ENCODE results near the gene VWC2.
A peak's percentile ranks its signal among the peaks of the same experiment; 100 is the strongest.

Gene VWC2

DNA sequence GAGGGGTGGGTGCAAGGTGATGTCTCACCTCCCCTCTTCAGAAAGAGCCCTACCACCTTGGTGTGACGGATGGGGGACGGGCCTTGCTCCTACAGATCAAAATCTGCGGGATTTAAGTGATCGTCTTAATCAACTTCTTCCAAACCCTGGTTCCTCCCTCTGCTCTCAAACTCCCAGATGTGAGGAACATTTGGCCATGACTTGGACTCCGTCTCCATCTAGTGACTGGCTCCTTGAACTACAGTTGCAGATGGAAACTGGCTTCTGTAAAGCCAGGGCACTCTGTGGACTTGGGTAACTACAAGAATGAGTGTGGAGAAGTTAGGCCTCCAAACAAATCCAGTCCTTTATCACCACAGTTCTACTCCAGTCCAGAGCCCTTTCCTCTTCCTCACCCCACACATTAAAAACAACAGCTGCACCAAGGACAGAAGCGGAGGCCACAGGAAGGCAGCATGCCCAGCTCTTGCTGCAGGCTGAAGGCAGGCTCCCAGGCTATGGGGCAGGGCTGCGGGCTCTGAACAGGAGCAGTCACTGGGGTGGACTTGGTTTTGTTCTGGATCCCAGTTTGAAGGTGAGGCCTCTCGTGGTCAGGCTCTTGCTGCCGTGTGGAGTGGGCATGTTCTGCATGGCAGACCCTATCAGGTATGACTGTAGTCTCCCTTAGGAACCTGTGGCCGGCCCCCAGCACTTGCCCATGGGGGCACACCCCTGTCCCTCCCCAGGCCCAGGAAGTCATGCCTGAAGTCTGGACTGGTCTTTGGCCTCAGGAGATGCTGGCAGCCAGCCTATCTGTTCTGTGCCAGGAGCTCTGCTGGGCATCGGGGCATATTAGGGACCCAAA, 79.4 kb downstream of the VWC2 start:
- peak; percentile 9 for DNase-seq

DNA sequence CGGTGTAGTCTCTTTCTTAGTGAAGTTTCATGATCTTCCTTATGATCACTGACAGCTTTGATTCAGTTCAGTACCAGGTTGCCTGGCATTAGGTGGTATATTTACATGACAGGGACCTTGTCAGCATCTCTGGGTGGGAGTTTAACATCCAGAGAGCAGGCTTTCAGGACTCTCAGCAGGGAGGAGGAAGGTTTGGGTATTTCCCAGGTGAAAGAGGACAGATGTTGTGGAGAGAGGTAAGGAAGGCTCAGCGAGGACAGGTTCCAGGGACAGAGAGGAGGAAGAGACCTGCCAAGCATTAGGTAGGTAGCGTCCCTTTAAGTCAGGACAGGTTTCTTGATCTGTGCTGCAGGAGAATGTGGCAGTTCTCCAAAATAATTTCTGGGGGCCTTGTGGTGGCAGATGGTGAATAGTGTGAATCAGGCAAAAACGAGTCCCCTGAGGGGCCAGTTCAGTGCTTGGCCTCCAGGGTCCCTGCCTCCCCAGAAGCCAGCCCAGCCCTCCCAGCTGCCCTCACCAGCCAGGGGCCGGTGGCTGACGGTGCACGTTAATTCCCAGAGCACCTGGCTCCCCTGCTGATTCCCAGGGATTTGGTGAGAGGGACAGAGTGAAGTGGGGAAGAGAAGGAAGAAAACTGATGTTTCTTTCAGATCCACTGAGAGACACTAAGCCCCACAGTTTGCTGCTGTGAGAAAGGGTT, 82.0 kb downstream of the VWC2 start:
- DNase-seq, result no peak

DNA sequence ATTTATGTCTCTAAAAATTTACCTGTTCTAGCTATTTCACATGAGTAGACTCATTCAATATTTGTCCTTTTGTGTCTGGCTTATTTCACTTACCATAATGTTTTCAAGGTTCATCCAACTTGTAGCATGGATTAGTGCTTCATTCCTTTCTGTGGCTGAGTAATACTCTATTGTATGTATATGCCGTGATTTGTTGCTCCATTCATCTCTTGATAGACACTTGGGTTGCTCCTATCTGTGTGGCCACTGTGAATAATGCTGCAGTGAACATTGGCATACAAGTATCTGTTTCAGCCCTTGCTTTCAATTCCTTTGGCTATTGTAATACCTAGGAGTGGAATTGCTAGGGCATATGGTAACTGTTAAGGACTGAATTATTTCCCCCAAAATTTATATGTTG, 86.9 kb downstream of the VWC2 start:
- no peak for DNase-seq

DNA sequence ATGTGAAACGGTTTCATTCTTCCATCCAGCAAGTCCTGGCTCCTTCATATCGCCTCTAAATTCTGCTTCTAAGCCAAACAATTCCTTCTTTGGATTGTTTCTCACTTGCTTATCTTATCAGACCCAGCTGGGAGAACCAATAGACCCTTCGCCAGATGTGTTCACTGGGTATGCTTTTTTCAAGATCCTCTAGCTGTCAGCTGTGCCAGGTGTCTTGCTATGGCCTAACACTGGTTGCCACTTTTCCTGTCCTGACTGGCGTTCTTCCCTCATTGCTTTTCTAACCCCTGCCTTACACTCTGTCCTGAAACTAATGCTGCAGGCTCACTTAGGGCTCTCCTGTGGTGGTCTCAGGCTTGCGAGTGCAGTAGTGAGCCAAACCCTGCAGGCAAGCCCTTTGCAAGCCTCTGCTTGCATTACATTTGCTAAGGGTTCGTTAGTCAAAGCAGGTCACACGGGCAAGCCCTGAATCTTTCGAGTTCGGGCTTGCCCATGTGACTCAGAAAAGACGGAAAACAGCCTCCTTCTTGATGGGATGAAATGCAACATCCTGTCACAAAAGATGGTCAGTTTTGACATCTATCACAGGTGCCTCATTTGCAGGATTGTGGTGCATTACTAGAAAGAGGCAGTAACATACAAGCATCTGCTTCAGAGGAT, 92.8 kb downstream of the VWC2 start:
- DNase-seq, result no peak

DNA sequence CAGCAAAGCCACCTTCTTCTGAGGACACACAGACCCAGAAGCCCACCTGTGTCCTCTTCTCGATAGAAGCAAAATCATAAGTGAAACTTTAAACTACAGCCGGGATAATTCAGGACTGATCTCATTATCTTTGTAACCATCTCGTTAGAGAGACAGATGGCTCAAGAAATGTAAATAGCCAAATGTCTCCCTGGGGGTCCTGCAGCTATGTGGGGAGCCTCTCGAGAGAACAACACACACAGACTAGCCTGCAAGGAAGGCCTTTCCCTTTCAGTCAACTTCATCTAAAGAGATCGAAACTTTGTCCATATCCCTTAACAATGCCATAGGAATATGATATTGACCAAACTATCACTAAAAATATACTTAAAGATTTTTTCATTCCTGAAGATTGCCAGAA, 93.5 kb downstream of the VWC2 start:
- no peak for DNase-seq

DNA sequence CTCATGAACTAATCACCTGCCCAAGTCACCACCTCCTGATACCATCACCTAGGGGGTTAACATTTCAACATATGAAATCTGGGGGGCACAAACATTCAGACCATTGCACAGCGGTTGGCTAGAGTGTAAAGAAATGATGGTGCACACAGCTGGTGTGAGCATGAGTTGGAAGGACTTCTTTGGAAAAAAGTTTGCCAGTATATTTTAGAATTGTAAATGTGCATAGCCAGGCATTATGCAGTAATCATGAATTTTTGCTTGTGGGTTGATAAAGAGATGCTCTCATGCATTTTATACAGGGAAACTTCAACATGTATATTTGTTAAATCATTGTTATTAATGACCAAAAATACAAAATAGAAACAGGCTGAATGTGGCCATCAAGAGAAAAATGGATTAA, 100.0 kb downstream of the VWC2 start:
- no peak for DNase-seq

DNA sequence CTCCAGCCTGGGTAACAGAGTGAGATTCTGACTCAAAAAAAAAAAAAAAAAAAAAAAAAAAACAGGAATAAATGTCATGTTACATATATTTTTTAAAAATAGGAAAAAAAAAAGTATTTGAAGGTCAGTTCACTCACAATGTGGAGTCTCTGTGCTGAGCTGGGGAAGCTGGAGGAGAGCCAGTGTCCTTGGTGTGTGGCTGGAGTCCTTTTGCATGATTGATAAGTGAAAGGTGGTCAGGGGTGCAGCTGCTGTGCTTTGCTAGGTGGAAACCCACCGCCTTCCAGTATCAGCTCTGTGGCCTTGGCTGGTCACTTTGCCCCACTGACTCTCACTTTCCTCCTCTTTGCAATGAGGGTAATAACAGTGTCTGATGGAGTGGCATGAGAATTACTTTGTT, 101.9 kb downstream of the VWC2 start:
- DNase-seq, result no peak

DNA sequence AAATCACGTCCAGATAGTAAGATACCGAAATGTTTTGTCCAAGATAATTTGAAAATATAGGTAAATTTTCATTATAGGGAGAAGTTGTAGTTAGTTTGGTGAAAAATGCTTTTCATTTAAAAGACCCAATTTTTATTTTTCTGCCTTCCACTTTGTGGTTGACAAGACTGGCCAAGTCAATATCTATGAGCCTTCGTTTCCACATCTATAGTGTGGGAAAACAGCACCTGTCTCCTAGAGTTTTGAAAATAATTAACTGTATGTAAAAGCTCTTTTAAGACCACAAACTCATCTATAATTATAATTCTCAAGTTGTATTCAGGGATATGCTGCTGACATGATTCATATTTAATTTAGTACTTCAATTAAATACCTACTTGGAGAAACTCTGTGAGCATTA, 102.8 kb downstream of the VWC2 start:
- no peak for DNase-seq

DNA sequence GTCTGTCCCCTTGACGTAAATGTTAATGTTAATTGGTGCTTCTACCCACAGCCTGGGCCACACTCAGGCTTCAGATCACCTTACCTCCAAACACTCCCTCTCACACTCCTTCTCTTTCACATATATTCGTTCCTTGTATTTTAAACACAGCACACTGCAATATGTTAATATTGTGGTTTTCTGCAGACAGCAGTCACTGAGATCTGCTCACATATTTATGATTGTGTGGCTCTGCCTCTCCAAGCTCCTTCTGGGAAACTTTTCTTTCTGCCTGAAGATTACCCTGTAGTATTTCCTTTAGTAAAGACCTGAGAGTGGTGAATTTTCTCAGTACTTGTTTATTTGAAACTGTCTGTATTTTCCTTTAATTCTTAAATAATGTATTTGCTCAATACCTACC, 104.7 kb downstream of the VWC2 start:
- DNase-seq, result no peak

DNA sequence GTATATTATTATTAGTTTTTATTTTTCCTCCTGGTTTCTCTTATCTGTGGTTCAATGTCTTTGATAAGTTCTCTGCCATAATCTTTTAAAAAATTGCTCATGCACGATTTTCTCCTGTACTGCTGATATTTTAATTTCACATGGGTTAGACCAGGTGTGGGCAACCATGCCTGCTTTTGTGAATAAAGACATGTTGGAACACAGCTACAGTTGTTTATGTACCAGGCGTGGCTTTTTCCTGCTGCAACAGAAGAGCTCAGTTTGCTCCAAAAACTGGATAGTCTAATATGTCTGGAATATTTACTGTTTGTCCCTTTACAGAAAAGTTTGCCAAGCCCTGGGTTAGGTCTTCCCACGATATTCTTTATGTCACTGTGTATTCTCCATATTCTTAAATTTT, 105.2 kb downstream of the VWC2 start:
- no peak for DNase-seq

DNA sequence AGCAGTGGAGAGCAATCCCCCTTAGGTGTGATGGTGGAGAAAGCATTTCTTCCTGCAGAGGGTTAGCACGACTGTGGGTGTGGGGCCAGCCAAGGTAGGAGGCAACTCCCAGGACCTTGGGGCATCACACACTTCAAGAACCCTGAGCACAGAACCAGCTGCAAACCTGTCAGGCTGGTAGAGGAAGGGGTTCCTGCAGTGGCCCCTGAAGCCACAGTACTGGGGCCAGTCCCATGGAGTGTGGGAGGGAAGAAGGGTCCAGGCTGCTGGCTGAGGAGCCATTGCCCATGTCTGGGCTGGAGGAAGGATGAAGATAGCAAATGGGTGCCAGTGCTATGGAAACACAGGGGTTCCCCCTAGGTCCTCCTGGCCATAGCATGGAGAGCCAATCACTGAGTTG, 110.5 kb downstream of the VWC2 start:
- no peak for DNase-seq

DNA sequence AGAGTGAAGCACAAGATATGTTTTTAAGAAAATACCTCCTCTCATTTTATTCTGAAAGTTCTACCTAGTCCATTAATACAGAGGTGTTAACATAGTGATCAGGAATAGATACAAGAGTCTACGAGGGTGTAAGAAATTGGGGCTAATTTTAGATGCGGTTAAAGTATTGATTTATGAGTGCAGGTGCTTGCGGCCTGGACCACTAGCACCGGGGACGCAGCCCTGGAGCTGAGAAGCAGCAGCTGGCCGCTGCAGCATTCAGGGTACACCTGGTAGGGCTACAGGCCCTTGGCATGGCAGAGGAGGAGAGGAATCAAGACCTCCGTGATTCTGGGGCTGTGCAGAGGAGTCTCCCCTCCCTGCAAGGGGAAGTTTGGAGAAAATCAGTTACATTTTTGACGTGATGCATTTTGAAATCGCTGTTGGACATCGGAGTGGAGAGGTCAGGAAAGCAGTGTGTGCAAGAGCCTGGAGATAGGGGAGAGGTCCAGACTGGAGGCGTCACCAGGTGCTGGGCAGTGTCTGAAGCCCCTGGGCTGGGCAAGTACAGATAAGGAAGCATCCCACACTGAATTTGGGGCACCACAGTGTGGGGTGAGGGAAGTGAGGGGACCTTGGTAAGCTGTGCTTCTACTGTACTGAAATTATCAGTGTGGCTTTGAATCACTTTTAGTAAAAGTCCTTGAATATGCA, 112.3 kb downstream of the VWC2 start:
- no peak for DNase-seq

DNA sequence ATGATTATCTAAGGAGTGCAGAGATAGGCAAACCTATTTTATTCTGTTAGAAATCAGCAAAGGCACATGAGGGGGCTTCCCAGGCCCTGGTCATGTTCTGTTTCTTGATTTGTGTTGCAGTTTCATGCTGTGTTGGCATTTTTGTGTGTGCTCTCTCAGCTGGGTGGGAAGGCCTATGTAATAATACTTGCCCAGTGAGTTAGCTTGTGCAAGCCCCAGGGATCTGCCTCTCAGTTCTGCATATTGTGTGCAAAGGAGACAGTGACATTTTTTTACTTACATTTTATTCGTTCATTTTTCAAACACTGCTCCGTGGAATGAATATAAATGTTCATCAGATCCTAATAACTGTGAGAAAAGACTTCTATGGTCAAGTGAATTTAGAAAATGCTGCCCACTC, 119.0 kb downstream of the VWC2 start:
- DNase-seq, result no peak

DNA sequence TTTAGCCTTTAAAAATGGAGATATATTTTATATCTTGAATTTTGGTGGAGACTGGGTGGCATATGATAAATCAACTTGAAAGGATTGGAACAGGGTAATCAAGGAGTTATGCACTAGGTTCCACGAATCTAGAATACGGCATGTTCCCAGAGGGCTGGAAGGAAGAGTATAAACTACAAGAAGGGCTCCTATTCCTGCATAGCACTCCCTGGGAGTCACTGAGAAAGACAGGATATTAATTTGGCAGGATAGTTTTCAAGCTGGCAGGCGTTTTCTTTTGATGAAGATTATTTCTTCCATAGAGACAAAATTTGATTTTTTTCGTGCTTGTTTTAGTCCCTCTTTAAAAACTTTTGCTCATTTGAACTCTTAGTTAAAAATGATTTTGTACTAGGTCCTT, 119.7 kb downstream of the VWC2 start:
- no peak for DNase-seq

DNA sequence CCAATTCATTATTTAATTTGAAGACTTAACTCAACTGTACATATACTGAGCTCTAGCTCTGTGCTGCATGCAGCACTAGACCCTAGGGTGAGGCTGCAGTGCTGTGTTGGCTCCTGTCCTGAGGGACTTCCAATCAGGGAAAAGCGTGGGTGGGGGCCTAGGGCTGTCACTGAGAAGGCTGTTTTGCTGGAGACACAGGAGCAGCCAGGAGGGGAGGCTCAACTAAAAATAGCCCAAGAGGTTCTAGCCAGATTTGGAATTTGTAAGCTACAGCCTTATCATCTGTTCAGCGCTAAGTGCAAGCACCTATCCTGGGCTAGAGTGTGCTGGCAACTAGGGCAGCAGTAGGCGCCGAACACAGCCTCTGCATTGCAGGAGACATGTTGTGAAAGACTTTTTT, 121.1 kb downstream of the VWC2 start:
- DNase-seq, result no peak

DNA sequence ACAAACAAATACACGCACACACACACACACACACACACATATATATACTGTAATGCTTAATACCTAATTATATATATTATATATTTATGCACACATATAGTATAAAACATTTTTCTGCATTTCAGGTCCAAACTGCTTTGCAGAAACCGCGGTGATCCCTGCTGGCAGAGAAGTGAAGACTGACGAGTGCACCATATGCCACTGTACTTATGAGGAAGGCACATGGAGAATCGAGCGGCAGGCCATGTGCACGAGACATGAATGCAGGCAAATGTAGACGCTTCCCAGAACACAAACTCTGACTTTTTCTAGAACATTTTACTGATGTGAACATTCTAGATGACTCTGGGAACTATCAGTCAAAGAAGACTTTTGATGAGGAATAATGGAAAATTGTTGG, 138.5 kb downstream of the VWC2 start:
- no peak for DNase-seq

DNA sequence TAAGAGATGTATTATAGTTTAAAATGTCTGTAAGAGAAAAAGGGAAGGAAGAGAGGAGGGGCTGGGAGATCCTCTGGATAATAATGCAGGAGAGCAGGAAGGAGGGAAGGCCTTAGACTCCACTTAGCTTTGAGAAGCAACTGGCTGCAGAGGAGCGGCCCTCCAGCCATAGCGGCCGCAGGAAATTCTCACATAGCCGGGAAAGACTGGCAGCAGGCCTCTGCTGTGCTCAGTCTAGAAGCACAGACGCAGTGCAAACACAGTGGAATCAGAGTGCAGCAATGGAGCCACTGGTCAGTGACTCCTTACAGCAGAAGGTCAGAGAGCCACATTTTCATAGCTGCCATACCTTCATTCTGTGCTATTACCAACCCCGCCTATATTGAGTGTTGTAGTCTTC, 153.3 kb downstream of the VWC2 start:
- no peak for DNase-seq

DNA sequence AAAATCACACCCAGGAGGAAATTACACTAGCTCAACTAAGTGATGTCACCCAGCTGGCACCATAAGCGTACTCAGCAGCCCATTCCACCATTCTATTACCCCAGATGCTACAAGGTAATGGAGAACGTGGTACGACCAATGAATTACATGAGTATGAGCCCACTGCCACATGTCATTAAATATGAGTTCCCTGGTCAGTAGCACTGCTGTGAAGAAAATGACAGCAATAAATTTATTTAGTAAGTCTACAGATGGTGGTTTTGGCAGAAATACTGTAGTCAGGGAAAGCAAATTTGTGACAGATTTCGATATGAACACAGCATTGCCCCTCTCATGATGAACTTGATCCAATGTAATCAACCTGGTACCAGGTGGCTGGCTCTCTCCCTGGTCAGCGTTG, 154.2 kb downstream of the VWC2 start:
- no peak for DNase-seq

DNA sequence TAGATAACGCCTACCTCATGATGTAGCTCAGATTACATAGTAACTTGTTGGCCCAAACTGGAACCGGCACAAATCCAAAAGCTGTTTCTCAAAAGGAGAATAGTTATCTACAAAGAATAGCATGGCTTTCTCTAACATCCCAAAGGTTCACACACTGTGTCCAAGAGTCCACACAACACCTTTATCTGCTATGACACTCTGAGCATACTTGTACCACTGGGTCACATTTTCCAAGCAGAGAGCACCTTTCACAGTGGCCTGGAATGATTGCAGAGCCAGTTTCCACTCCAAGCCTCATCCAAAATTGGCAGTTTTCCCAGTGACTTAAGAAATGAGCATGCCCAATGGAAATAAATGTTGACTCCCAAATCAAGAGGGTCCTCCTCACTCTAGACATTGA, 155.3 kb downstream of the VWC2 start:
- DNase-seq, result no peak

DNA sequence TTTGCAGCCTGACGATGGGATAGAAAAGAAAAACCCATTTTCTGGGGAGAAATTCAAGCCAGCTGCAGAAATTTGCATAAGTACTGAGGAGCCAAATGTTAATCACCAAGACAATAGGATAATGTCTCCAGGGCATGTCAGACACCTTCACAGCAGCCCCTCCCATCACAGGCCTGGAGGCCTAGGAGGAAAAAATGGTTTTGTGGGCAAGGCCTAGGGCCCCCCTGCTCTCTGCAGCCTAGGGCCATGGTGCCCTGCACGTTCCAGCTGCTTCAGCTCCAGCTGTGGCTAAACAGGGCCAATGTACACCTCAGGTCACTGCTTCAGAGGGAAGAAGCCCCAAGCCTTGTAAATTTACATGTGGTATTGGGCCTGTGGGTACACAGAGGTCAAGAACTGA, 158.2 kb downstream of the VWC2 start:
- DNase-seq, result no peak

DNA sequence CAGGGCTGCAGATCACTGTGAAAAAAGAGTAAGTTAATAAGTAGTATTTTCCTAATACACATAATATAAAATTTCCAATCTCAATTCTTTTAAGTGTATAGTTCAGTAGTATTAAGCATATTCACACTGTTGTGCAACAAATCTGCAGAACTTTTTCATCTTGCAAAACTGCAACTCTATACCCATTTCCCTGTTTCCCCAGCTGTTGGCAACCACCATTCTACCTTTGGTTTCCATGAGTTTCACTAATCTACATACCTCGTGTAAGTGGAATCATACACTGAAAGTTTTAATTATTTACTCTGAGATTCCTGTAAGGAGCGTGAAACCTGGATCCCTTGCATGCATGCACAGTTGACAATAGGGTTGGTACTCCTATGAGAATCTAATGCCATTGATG, 164.2 kb downstream of the VWC2 start:
- no peak for DNase-seq

Measured in CD4-positive, alpha-beta T cell treated with Interleukin-21 for 1 hour (primary cell).